Rectal smooth muscle tissue (tissue), 1 donor: ENCODE results near the gene KRT33B.
"Not testable (repeated sequence)": the region's sequence is repeated elsewhere in the genome, so short reads cannot be mapped to it uniquely, and the experiment has no call there.

Source experiments
- H3K27ac ChIP-seq: one replicate; pipeline ENCODE4 v1.7.0; 2013; ENCODE audit warnings: low read depth, low read length, inconsistent platforms
- H3K27me3 ChIP-seq: one replicate; pipeline ENCODE4 v1.7.0; 2013; ENCODE audit warnings: low read length; ENCODE audit not compliant: control insufficient read depth, insufficient read depth
- H3K36me3 ChIP-seq: one replicate; pipeline ENCODE4 v1.7.0; 2013; ENCODE audit warnings: low read length; ENCODE audit not compliant: control insufficient read depth, insufficient read depth
- H3K4me1 ChIP-seq: one replicate; pipeline ENCODE4 v1.7.0; 2013; ENCODE audit warnings: low read length; ENCODE audit not compliant: control insufficient read depth, insufficient read depth
- H3K4me3 ChIP-seq: one replicate; pipeline ENCODE4 v1.7.0; 2013; ENCODE audit warnings: low read length
- H3K9ac ChIP-seq: one replicate; pipeline ENCODE4 v1.7.0; 2013; ENCODE audit warnings: low read length

Gene KRT33B

GRCh38 chr17:41404024-41404671 is 34.5 kb upstream of the KRT33B start:
- no peaks in the 10 kb centered on the region for H3K36me3 ChIP-seq
- H3K27me3 ChIP-seq, result no peaks in the 10 kb centered on the region
- H3K4me1 ChIP-seq, result no peaks in the 10 kb centered on the region
- H3K4me3 ChIP-seq, result no peak overlapping the region
- H3K27ac ChIP-seq, result no peak overlapping the region
- no peak overlapping the region for H3K9ac ChIP-seq

- H3K4me3 ChIP-seq, result no peak overlapping the region
- H3K36me3 ChIP-seq, result no peaks in the 10 kb centered on the region
- no peak overlapping the region for H3K9ac ChIP-seq
- H3K27ac ChIP-seq, result no peak overlapping the region
- H3K27me3 ChIP-seq, result no peaks in the 10 kb centered on the region
- no peaks in the 10 kb centered on the region for H3K4me1 ChIP-seq
Measured at GRCh38 chr17:41403404-41404023, 33.9 kb upstream of the KRT33B start.

- Histone ChIP-seq H3K27me3 (no peaks in the 10 kb centered on the region), H3K36me3 (no peaks in the 10 kb centered on the region), H3K9ac (no peak overlapping the region), H3K4me1 (no peaks in the 10 kb centered on the region), H3K4me3 (no peak overlapping the region), H3K27ac (no peak overlapping the region)
Measured at GRCh38 chr17:41402161-41402560, 32.5 kb upstream of the KRT33B start.

GRCh38 chr17:41396996-41397660 is 27.5 kb upstream of the KRT33B start, which contains the start of gene KRT31:
KRT31 (minus strand) TSS chr17:41397608; CDS start chr17:41397539, 69 bp downstream.
- H3K27me3 ChIP-seq, result no peaks in the 10 kb centered on the region

GRCh38 chr17:41396340-41396739 is 26.7 kb upstream of the KRT33B start:
- Histone ChIP-seq H3K9ac (no peak overlapping the region), H3K36me3 (no peaks in the 10 kb centered on the region), H3K27ac (no peak overlapping the region)

More at GRCh38 chr17:41396996-41397660, 27.5 kb upstream of the KRT33B start, which contains the start of gene KRT31:
- Histone ChIP-seq H3K4me3 (no peak within 1 kb of the TSS), H3K4me1 (no peaks in the 10 kb centered on the region), H3K36me3 (no peaks in the 10 kb centered on the region), H3K27ac (no peak within 1 kb of the TSS), H3K9ac (no peak within 1 kb of the TSS)

GRCh38 chr17:41395611-41396010 is 26.0 kb upstream of the KRT33B start:
- H3K4me1 ChIP-seq, result no peaks in the 10 kb centered on the region
- H3K36me3 ChIP-seq, result no peaks in the 10 kb centered on the region
- H3K9ac ChIP-seq, result no peak overlapping the region
- no peak overlapping the region for H3K4me3 ChIP-seq
- no peaks in the 10 kb centered on the region for H3K27me3 ChIP-seq
- H3K27ac ChIP-seq, result no peak overlapping the region

More at GRCh38 chr17:41396340-41396739, 26.7 kb upstream of the KRT33B start:
- Histone ChIP-seq H3K4me3 (no peak overlapping the region), H3K27me3 (no peaks in the 10 kb centered on the region), H3K4me1 (no peaks in the 10 kb centered on the region)

GRCh38 chr17:41395044-41395443 is 25.4 kb upstream of the KRT33B start:
- H3K4me1 ChIP-seq, H3K9ac ChIP-seq, H3K27ac ChIP-seq, H3K27me3 ChIP-seq, H3K36me3 ChIP-seq, H3K4me3 ChIP-seq: not testable (repeated sequence)

GRCh38 chr17:41394254-41394996 is 24.8 kb upstream of the KRT33B start:
- Histone ChIP-seq H3K27me3 (no peaks in the 10 kb centered on the region), H3K27ac (no peak overlapping the region), H3K4me3 (no peak overlapping the region), H3K9ac (no peak overlapping the region), H3K36me3 (no peaks in the 10 kb centered on the region), H3K4me1 (no peaks in the 10 kb centered on the region)

- Histone ChIP-seq H3K36me3 (no peaks in the 10 kb centered on the region), H3K4me3 (no peak overlapping the region), H3K9ac (no peak overlapping the region), H3K27me3 (no peaks in the 10 kb centered on the region), H3K4me1 (no peaks in the 10 kb centered on the region), H3K27ac (no peak overlapping the region)
Measured at GRCh38 chr17:41393826-41394225, 24.2 kb upstream of the KRT33B start.

- no peak overlapping the region for H3K27ac ChIP-seq
Measured at GRCh38 chr17:41393294-41393693, 23.7 kb upstream of the KRT33B start.

GRCh38 chr17:41392278-41392677 is 22.7 kb upstream of the KRT33B start:
- Histone ChIP-seq H3K4me1 (no peaks in the 10 kb centered on the region), H3K4me3 (no peak overlapping the region), H3K36me3 (no peaks in the 10 kb centered on the region), H3K27me3 (no peaks in the 10 kb centered on the region), H3K27ac (no peak overlapping the region), H3K9ac (no peak overlapping the region)

More at GRCh38 chr17:41393294-41393693, 23.7 kb upstream of the KRT33B start:
- H3K9ac ChIP-seq, result no peak overlapping the region
- H3K4me1 ChIP-seq, result no peaks in the 10 kb centered on the region
- no peak overlapping the region for H3K4me3 ChIP-seq
- H3K27me3 ChIP-seq, result no peaks in the 10 kb centered on the region
- H3K36me3 ChIP-seq, result no peaks in the 10 kb centered on the region

GRCh38 chr17:41391535-41391934 is 21.9 kb upstream of the KRT33B start:
- Histone ChIP-seq H3K36me3 (no peaks in the 10 kb centered on the region), H3K4me3 (no peak overlapping the region), H3K27ac (no peak overlapping the region), H3K9ac (no peak overlapping the region), H3K27me3 (no peaks in the 10 kb centered on the region), H3K4me1 (no peaks in the 10 kb centered on the region)
